ENCODE data around the gene MBNL2. TPM values are rescaled to one million over a fixed set of nuclear protein-coding genes. Genes with fewer than 3 reads are reported as not detected.

Gene MBNL2
- total RNA-seq, 4 donors from 2014 or later = 50.7 to 115 (median 72.0) TPM

DNA sequence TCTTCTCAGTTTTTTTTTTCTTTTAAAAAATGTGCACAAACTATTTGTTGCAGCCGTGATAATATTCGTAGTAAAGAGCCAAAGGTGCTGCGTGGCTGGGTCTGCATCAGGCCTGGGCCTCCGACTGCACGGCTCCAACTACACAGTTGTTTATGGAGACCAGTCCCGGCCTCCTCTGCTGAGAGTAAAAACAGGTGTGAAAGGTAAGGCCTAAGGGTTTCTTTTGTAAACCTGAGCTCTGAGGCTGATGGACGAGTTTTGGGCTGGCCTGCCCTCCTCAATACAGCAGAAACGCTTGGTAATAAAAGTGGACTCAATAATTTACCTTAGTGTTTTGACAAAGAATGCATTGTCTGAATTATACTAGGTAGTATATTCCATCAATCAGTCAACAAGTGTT, 3.9 kb downstream of the MBNL2 start:
- TF ChIP-seq CTCF (IDR thresholded peaks at IDR 0.05) (no peak), POLR2A (IDR thresholded peaks at IDR 0.05) (no peak)
- no peaks in the 10 kb centered on the region for H3K9me3 ChIP-seq
- peak overlapping the region; percentile 52 to 70 for H3K4me3 ChIP-seq
- peaks cover 0 to 8% of the 10 kb centered on the region in 2 donors for H3K4me1 ChIP-seq
- H3K36me3 ChIP-seq = no peaks in the 10 kb centered on the region
- H3K27ac ChIP-seq = peak overlapping the region; percentile 93 to 97
- no peak for DNase-seq
- intact Hi-C loops (cut with DNase I; ENCODE audit: low total_unique reads) = loop anchor here (10.0 kb wide), 1 partner anchor 119 kb away; no protein-coding TSS in a partner anchor
- H3K27me3 ChIP-seq = no peaks in the 10 kb centered on the region

- Histone ChIP-seq H3K4me3 (peak overlapping the region in 1 of 2 donors; percentile 52), H3K27ac (peak overlapping the region; percentile 93 to 97), H3K9me3 (no peaks in the 10 kb centered on the region), H3K36me3 (no peaks in the 10 kb centered on the region), H3K4me1 (peaks cover 0 to 8% of the 10 kb centered on the region in 2 donors), H3K27me3 (no peaks in the 10 kb centered on the region)
- peak in 1 of 4 experiments; percentile 5 for TF ChIP-seq CTCF (IDR thresholded peaks at IDR 0.05)
- TF ChIP-seq POLR2A (IDR thresholded peaks at IDR 0.05) = peak in 1 of 2 donors; percentile 28
- no peak for DNase-seq
- intact Hi-C loops (cut with DNase I; ENCODE audit: low total_unique reads) = loop anchor here (10.0 kb wide), 1 partner anchor 118 kb away; no protein-coding TSS in a partner anchor
These were observed 4.9 kb downstream of the MBNL2 start for GRCh38 chr13:97226788-97227627.

DNA sequence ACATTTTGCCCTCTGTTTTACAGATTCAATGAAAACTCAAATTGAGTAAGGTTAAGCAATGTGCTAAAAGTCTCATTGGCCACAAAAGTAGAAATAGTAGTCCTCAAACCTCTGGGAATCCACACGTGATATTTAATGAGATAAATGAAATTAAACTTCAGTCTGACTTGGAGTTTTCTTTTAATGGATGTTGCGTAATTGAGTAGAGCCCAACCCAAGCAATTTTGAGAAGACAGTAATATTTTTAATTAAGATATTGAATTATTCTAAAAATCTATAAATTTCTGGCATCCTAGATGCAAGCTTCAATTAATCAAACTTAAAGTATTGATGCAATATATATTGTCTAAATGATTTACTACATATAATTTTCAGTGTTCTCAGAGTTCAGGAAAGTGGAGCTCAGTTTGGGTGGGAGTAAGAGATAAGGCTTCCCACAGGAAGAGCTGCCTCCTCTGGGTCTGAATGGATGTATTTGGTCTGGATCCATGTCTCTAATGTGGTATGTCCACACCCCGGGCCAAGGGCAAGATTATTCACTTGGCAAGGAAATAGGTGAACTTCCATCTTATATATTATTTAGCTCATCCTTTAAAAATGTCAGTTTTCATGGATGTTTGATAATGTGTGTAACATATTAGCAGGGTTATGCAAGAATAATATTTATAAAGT, 6.9 kb downstream of the MBNL2 start:
- Histone ChIP-seq H3K4me1 (peaks cover 0 to 8% of the 10 kb centered on the region in 2 donors), H3K27me3 (no peaks in the 10 kb centered on the region), H3K36me3 (no peaks in the 10 kb centered on the region), H3K27ac (no peak overlapping the region), H3K9me3 (no peaks in the 10 kb centered on the region), H3K4me3 (no peak overlapping the region)
- intact Hi-C loops (cut with DNase I; ENCODE audit: low total_unique reads) = loop anchor here (10.0 kb wide), 1 partner anchor 116 kb away; no protein-coding TSS in a partner anchor
- TF ChIP-seq CTCF (IDR thresholded peaks at IDR 0.05) (no peak), POLR2A (IDR thresholded peaks at IDR 0.05) (no peak)
- no peak for DNase-seq

GRCh38 chr13:97229699-97230098, 7.6 kb downstream of the MBNL2 start:
- TF ChIP-seq CTCF (IDR thresholded peaks at IDR 0.05) = no peak
- TF ChIP-seq POLR2A (IDR thresholded peaks at IDR 0.05) = no peak
- Histone ChIP-seq H3K9me3 (no peaks in the 10 kb centered on the region), H3K27me3 (no peaks in the 10 kb centered on the region), H3K4me1 (peaks cover 0 to 8% of the 10 kb centered on the region in 2 donors), H3K27ac (no peak overlapping the region), H3K4me3 (no peak overlapping the region), H3K36me3 (no peaks in the 10 kb centered on the region)
- no peak for DNase-seq
- intact Hi-C loops (cut with DNase I; ENCODE audit: low total_unique reads) = loop anchor here (10.0 kb wide), 1 partner anchor 115 kb away; no protein-coding TSS in a partner anchor

Measured in uterus (tissue), 4 donors.